KBM-7 (cell line): ENCODE measurements around the gene SZT2.
A peak's percentile ranks its signal among the peaks of the same experiment; 100 is the strongest.
"Not testable (repeated sequence)": the region's sequence is repeated elsewhere in the genome, so short reads cannot be mapped to it uniquely, and the experiment has no call there.

Experiments used
- DNase-seq: peaks from one replicate; pipeline ENCODE4 v3.0.0-alpha.2; 2015
- in situ Hi-C: fragments of 300-500 bp; cut with MboI; formaldehyde crosslinking; loops from 2 replicates; pipeline ENCODE4 v1.14.3; 2020; ENCODE audit warnings: low sequenced_read_pairs, low pct_unique_long_range_greater_than_20kb, mixed read lengths

SZT2 gene

DNA sequence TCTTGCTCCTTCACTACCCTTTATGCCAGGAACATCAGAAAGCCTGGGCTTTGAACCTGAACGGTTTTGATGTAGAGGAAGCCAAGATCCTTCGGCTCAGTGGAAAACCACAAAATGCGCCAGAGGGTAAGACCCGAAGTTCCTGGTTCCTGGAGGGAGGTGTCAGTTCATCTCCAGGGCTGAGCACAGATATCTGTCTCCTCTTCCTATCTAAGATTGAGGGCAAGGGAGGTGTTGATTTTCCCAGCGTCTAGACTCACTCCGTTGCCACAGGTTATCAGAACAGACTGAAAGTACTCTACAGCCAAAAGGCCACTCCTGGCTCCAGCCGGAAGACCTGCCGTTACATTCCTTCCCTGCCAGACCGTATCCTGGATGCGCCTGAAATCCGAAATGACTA is 30.0 kb upstream of the SZT2 start:
- no peak for DNase-seq
- in situ Hi-C loops: no loop called here

GRCh38 chr1:43360616-43361015 is 29.1 kb upstream of the SZT2 start:
- no peak for DNase-seq
- in situ Hi-C loops: no loop called here

DNA sequence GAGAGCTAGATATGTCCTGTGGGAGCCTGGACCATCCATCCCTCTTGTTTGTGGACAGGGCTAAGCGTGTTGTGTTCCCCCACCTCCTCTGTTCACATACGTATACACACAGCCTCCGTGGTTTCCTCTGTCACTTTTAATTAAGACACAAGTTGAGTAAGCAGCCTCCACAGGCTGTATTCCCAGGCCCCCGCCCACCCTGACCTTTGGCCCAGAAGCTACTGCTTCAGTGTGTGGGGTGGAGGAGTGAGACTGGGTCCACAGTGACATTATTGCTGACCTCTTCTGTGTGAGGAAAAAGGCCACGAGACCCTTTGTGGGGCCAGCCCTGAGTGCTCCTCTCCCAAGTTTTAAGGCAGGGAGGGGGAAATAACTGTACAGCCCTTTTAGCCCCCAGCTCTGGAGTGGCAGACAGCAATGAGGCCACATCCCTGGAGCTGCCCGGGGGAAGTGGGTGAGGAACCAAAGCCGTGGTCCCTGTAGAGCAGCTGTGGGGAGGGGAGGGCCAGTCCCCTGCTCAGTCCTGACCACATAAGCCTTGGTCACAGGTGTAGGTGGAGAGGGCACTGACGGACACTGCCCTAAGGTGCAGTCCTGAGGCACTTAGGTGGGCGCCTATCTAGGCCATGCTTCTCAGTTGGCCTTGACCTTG is 26.3 kb upstream of the SZT2 start:
- in situ Hi-C loops: no loop called here
- DNase-seq: no peak

GRCh38 chr1:43363935-43364525 is 25.7 kb upstream of the SZT2 start:
- in situ Hi-C loops: no loop called here
- DNase-seq: no peak

DNA sequence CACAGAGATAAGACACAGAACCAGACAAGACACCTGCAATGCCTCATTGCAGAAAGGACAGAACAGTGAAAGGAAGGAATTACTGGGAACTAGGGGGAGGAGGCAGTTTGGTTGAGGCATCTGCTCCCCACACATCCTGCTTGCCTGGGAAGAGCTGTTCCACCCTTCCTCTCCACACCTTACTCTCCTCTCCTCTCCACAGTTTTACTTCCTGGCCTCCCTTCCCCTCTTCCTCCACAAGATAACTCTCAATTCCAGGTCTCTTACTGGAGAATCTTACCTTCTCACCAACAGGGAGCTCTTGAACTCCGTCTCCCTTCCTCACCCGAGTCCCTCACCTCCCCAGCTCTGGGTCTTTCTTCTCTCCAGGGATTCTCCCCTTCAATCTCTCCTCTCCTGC is 24.0 kb upstream of the SZT2 start:
- no peak for DNase-seq
- in situ Hi-C loops: no loop called here

DNA sequence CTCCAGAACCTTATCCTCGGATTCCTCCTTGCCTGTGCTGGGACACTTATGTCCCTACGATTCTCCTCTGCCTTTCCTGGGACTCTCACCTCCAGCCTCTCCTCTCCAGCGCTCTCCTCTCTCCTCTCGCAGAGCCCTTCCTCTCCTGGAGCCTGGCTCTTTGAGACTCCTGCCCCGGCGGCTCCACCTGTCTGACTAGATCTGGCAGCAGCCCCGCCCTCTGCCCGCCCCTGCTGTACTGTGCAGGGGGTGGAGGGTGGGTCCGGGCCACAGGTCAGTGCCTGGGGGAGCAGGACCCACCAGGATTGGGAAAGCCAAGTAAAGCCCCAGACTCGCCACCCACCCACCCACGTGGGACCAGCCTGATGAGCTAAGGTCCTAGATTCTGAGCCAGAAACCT is 23.5 kb upstream of the SZT2 start:
- DNase-seq: no peak
- in situ Hi-C loops: no loop called here

- DNase-seq: no peak
- in situ Hi-C loops: no loop called here
Observed at GRCh38 chr1:43366601-43367025, 23.1 kb upstream of the SZT2 start.

DNA sequence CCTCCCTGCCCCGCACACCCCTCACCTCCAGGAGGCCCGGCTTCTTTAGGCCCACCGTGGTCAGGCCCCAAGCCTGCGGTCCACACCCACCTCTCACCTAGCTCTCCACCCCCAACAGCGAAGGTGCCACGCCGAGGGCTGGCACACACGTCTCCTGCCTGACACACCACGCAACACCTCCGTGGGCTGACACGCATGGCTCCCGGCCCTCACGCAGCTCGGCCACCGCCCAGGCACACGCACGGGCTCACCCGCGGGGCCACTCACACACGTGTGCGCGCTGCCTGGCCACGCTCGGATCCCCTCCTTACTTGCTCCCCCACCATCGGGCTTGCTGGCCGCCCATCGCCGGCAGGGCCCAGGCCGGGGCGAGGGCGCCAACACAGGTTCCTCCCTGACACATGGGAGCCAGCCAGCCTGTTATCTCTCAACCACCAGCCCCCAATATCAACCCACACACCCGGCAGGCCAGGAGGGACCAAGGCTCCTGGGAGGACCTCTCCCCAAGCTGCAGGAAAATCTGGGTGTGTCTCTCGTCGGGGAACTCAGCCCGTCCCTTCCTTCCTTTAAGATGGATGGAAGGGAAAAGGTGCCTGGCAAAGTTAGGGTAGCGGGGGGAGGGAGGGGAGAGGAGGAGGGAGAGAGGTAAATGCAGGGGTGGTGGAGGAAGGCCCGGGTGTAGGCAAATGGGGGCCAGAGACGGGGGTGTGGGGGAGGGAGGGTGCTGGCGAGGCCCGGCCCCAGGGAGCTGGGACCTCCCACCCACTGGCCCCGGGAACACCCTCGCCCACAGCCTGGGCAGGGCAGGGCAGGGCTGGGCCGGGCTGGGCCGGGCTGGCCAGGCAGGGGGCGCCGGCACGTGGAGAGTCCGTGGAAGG is 22.4 kb upstream of the SZT2 start:
- DNase-seq: peak; percentile 39
- in situ Hi-C loops: no loop called here

- in situ Hi-C loops: no loop called here
- peak; percentile 91 for DNase-seq
Observed at GRCh38 chr1:43367904-43368645, 21.6 kb upstream of the SZT2 start, which contains the start of gene ELOVL1. ELOVL1 (minus strand) TSS chr1:43368011; CDS start chr1:43365609, 2,402 bp downstream.

GRCh38 chr1:43368646-43369020 is 21.1 kb upstream of the SZT2 start:
- no peak for DNase-seq
- in situ Hi-C loops: no loop called here

- DNase-seq, in situ Hi-C loops: not testable (repeated sequence)
Observed at GRCh38 chr1:43369779-43370178, 19.9 kb upstream of the SZT2 start.

DNA sequence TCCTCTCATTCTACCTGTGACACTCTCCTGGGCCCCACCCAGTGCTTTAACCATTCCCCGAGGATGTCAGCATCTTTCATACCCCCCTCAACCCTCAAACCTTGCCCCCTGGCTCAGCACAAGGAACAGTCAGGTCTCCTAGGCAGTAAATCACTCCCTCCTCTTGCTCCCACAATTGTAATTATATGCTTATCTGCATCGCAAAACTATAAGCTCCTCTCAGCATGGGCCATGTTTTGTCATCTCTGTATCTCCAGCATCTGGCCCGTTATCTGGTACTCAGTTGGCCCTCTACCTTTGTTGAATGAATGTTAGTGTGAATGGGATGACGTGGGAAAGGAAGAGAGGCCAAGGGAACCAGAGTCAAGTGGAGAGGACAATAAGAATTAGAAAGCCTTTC is 19.1 kb upstream of the SZT2 start:
- in situ Hi-C loops: no loop called here

DNA sequence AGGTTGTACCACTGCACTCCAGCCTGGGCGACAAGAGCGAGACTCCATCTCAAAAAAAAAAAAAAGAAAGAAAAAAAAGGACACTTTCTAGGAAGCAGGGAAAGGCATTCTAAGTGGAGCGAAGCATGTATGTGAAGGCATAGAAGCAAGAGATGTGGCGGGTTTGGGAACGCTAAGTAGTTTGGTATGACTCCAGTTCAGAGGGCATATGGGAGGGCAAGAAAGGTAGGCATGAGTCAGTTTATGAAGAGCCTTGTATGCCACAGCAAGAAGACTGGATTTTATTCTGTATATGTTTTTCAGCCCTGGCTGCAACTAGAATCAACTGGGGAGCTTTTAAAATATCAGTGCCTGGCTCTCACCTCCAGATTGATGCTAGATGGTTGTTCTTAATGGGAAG is 17.5 kb upstream of the SZT2 start:
- no peak for DNase-seq
- in situ Hi-C loops: no loop called here

More for the DNA sequence above, 19.1 kb upstream of the SZT2 start:
- DNase-seq: no peak

GRCh38 chr1:43373066-43373940 is 16.4 kb upstream of the SZT2 start:
- in situ Hi-C loops: no loop called here
- DNase-seq: no peak

DNA sequence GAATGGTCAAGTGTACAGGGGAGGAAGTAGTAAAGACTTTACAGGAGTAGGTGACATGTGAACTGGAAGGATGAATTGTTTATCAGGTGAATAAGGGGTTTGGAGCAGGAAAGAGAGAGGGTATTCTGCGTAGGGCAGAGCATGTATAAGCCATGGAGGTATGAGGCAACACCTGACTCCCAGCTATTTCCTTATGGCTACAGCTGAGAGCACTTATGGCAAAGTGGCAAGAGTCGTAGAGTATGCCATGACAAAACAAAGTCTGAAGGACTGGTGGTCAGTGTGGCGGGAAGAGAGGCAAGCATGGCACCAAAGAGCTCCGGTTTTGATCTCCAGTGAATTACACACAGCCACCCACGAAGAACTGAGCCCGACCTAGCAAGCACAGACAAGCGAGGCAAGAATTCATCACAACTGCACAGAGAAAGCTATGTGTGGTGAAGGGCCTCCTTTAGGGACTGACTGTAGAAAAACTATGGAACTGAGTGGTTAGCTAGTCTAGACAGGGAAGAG is 12.9 kb upstream of the SZT2 start:
- no peak for DNase-seq

DNA sequence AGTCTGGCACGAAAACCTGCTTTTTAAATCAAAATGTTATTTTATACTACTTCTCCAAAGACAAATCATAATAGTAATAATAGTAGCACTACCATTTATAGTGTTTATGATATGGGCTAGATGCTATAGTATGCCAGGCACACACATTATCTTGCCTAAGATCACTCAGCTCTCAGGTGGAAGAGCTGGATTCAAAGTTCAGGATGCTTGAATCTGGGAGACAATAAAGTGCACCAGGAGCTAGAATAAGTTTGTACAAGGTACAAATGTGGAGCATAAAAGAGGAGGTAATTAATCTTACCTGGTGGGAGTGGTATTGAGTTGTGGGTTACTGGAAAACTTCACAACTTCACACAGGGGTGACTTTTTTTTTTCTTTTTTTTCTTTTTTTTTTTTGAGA is 11.9 kb upstream of the SZT2 start:
- no peak for DNase-seq
- in situ Hi-C loops: no loop called here

More for the DNA sequence above, 12.9 kb upstream of the SZT2 start:
- in situ Hi-C loops: no loop called here

DNA sequence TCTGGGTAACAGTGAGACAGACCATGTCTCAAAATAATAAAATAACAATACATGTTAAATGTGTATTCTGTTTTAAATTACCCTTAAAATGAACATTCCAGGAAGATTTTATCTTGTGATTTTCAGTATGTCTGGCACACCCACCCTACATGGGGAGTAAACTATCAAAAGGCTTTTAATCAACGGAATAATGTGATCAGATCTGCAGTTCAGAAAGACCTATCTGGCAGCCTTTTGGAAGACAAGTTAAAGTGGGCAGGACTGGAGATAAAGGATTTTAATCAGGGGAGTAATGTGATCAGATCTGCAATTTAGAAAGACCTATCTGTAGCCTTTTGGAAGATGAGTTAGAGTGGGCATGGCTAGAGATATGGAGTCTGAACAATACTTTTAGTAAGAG is 10.2 kb upstream of the SZT2 start:
- in situ Hi-C loops: no loop called here
- no peak for DNase-seq

- DNase-seq: peak; percentile 90
- in situ Hi-C loops: no loop called here
Observed at GRCh38 chr1:43381612-43382011, 8.1 kb upstream of the SZT2 start.
